SK-MEL-5 (cell line): ENCODE data around the gene PATJ. TPM values are rescaled to one million over a fixed set of nuclear protein-coding genes. Genes with fewer than 3 reads are reported as not detected.
"Not testable (repeated sequence)": the region's sequence is repeated elsewhere in the genome, so short reads cannot be mapped to it uniquely, and the experiment has no call there.

Experiments used
- DNase-seq: peaks from one replicate; pipeline ENCODE4 v3.0.0-alpha.2; 2016; ENCODE audit warnings: low read depth, low spot score
- in situ Hi-C: cut with HindIII; loops from 2 replicates; pipeline ENCODE4 v1.10.0; 2016; ENCODE audit warnings: low sequenced_read_pairs, high pct_unique_total_duplicates, low pct_unique_long_range_greater_than_20kb
- total RNA-seq: library from RNA; depleted of rRNA; stranded (reverse); fragments of >200 nt; shearing (Covaris generic); gene quantifications from 2 replicates; pipeline ENCODE4 v1.2.3, GENCODE V29; 2014

The PATJ gene
- total RNA-seq, 1 experiment from 2014 or later, result 6.3 TPM

DNA sequence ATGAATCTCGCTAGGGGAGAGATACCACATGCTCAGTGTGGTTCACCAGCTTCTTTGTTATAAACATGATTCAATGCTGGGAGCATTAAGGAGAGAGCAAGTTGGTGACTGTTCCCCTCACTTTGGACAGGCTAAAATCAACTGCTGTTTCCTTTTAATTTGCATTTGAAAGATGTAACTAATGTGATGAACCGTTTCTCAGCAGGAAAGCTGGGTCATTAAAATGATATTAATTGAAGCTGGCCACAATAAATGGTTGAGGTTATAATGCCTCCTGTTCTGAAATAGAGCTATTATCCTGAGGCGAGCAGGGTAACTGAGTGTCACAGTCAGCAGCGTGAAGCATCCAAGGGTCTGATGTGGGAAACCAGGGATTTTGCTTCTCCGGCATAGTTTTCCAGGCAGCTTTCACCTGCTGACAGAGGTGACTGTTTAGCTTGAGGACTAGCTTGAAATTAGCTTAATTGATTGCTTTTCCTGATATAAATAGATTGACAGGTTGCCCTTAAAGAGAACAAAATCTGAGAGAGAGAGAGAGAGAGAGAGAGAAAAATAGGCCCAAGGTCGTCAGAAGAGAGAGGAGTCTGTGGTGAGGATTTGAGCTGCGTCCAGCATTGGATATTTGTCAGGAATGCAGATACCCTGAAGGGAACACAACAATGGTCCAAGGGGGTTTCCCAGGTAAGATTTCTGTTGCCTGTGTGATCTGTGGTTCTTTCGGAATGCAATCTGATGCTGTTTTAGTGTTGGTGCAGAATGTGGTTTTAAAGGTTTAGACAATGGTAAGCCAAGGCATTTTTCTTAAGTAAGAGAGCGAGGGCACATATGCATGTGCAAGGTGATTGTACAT is 209.7 kb downstream of the PATJ start:
- in situ Hi-C loops, result no loop called here
- DNase-seq, result no peak

DNA sequence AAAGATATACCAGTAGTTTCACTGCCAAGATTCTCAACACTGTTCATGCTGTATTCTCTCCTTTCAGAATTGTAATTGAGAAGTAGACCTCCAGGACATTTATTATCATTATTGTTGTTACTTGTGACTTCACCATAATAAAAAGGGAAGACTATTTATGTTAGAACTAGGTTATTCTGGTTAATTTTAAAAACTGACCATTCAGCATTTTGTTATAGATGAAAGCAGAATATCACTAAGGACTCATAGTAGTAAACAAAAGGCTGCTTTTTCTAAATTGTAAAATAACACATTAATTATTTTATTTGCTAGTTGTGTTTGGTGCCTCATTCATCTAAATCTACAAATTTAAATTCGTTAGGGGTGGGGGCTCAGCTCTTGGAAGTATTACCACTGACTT is 210.4 kb downstream of the PATJ start:
- in situ Hi-C loops, result no loop called here

DNA sequence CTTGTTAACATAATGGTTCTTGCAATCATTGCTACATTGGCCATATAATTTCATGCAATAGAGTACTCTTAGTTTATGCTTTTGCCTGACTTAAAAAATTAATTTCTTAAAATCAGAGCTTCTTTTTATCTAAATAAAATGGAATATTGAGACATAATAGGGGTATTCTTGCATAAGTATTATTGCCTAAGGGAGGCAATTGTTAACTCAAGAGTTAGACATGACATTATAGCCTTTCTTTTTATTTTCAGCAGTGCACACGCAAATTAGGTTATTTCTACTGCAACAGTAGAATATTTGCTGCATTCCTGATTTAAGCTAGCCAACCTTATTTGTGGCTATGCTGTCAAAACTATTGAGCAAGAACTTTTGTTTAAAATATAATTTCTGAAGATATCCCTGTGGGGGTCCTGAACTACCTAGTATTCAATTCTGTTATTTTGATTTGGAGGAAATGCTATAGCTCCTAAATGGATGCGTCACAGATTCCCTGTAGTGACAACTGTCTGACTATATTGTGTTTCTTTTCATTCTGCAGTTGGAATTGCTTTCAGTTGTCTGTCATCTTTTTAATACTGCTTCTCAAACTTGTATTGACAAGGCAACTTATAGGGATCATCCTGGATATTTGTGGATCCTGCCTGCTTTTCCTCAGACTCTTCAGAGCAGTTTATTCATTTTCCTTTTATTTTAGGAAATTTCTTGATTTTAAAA is 211.0 kb downstream of the PATJ start:
- DNase-seq, result no peak
- in situ Hi-C loops, result no loop called here

More for the DNA sequence above, 210.4 kb downstream of the PATJ start:
- no peak for DNase-seq

DNA sequence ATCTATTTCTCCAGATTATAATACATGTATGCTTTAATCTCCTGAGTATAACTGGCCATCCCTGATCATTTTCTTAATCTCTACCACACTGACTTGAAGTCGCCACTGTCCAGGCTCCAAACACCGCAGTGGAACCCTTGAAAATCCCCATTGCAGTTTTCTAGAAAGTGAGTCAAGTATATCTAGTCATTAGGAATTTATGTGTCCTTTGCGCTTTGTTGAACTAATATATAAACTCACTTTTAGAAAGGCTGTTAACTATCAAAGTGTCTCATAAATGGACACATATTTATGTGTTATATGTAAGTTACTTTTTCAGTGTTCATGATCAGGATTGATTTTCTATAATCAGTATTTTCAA is 211.5 kb downstream of the PATJ start:
- in situ Hi-C loops, result no loop called here
- no peak for DNase-seq

DNA sequence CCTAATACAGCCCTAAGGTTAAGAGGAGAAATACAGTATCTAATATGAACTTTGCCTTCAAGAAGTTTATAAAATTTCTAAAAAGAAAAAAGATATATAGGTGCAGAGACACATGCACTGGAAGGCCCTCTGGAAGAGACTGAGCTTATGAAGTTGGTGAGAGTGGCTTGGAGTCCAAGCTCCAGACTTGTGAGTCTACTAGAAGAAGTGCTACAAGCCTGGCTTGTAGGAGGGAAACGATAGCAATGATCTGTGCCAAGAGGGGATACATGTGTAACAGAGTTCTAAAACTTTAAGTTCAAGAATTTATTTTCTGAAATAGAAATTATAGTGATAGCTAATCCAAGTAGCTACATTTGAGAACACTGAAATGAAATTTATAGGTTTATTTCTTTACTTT is 213.0 kb downstream of the PATJ start:
- in situ Hi-C loops, result no loop called here
- no peak for DNase-seq

DNA sequence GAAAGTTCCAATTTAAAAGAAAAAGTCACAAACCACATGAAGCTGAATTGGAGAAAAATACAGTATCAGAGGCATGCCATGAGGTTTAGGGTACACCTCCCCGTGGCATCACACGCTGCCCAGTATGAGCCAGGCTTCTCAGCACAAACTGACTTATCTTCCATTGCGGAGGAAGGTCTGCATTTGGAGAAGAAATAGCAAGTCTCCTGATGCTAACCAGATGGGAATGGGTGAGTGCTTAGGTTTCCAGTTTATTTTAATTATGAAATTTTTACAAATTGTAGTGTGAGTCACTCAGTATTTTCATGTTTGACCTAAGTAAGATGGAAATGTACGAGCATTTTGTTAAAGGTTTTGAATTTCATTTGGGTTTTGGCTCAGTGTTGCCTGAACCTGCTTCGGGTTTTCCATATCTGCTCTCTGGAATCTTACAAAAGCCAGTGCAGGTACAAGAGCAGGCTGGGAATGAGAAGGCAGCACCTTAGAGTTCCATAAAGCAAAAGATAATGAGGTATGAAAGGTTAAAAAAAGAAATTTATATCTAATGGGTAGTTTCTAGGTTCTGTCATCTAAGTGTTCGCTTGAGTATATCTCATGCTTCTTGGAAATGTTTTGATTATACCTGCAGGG is 213.9 kb downstream of the PATJ start:
- in situ Hi-C loops, result no loop called here
- no peak for DNase-seq

DNA sequence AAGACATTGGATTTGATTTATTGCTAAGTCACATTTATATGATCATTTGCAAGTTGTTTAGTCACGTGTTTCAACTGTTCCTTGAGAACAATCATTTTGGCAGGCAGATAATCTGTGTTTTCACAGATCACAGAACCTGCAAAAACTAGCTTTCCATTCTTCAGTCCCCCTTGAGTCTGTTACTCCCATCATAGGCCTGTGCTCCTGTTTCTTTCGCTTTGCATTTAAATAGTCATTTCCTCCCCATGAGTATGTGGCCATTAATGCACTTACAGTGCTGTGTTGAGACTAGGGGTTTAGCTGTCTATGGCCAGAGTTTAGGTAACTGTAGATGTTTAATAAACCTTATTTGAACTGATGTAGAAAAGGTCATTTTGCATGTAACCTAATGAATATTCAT is 214.5 kb downstream of the PATJ start:
- in situ Hi-C loops, result no loop called here
- DNase-seq, result no peak

DNA sequence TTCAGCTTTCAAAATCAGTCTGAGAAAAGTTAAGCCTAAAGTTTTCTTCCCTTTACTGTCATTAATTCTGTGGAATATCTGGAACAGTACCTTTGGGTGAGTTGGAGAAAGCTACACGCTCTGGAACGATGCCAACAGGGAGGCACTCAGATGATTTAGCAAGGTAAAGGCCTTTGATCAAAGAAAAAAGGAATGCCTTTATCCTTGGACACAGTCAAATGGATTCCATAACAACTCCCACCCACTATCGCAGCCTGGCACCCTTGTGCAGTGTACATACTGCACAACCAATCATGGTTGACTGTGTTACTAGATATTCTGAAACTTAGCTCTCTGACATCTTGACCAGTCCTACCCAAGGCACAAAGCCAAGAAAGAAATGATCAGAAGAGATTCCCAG is 218.7 kb downstream of the PATJ start:
- no peak for DNase-seq
- in situ Hi-C loops, result no loop called here

DNA sequence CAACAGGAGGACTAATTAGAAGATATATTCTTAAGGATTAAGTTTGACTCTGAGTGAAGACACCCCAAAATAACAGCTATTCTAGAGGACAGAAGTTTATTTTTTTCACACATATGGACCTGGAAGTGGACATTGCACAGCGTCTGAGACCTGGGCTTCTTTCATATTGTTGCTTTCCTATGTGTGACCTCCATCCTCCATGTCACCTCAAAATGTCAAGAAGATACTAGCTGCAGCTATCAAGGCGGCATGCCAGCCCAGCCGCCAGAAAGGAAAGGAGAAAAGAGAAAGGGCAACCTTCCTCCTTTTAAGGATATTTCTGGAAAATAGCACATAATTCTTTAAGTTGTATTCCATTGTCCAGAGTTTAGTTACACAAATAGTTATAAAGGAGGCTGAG is 220.4 kb downstream of the PATJ start:
- in situ Hi-C loops, result no loop called here
- DNase-seq, result no peak

DNA sequence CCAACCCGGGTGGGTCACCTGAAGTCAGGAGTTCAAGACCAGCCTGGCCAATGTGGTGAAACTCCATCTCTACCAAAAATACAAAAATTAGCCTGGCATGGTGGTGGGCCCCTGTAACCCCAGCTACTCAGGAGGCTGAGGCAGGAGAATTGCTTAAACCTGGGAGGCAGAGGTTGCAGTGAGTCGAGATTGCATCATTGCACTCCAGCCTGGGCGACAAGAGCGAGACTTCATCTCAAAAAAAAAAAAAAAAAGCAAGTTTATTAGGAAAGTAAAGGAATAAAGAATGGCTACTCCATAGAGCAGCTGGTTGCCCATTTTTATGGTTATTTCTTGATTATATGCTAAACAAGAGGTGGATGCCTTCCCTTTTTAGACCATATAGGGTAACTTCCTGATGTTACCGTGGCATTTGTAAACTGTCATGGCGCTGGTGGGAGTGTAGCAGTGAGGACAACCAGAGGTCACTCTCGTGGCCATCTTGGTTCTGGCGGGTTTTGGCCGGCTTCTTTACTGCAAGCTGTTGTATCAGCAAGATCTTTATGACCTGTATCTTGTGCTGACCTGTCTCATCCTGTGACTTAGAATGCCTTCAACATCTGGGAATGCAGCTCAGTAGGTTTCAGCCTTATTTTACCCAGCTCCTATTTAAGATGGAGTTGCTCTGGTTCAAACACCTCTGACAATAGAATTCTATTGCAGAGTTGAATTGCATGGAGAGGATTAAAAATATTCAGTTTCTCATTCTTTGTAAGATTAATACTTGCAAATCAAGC is 224.4 kb downstream of the PATJ start:
- in situ Hi-C loops, DNase-seq: not testable (repeated sequence)

DNA sequence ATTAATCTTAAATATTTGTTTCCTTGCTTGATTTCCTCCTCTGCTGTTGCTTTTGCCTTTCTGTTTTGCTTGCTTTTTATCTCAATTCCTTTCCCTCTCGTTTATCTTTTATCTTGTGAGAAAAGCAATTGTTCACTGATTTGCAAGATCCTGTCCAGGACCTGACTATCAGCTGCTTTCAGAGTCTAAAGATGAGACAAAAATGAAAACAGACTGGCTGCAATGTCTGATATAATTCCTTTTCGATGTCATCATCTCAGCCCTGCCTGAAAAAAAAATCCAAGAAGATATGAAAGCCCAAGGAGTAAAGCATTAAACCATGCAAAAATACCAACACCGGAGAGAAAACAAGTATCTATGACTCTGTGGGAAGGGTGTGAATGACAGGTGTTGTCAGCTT is 225.5 kb downstream of the PATJ start:
- no peak for DNase-seq
- in situ Hi-C loops, result no loop called here

DNA sequence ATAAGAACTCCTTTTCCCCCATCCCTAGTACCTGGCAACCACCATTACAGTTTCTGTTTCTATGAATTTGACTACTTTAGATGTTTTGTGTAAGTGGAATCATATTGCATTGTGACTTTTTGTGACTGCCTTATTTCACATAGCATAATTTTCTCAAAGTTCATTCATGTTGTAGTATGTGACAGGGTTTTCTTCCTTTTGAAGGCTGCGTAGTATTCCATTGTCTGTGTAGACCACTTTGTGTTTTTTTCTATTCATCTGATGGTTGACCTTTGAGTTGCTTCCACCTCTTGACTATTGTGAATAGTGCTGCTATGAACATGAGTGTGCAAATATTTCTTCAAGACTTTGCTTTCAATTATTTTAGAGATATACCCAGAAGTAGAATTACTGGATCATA is 226.6 kb downstream of the PATJ start:
- in situ Hi-C loops, result no loop called here
- DNase-seq, result no peak

DNA sequence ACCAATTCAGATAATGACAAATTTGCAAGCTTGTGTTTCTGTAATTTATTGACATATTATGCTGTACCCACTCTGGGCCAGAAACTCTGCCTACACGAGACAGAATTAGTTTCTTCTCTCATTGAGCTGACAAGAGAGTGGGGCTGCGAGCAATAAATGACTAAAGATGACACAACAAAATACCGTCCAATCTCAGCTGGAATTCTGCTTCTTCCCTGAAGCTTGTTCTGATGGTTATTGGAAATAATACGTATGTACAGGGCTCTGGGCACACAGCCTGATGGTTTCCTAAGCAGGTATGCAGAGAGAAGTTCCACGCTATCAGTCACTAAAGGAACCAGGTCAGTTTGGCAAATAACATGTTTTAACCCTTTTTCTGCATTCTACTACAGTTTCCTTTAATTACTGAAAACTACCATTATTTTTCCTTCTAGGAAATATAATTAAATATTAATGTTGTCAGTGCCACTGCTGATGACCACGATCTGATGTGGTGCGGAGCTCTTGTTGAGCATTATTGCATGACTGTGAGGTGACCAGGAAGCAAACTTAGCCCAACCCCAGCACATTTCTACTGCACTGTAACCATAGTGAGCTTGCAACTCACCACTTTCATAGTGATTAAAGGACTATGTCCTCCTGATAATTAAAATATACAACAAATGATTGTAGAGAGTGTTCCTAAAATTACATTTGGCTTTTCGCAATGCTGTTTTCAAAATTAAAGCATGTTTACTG is 231.0 kb downstream of the PATJ start:
- in situ Hi-C loops, result no loop called here

DNA sequence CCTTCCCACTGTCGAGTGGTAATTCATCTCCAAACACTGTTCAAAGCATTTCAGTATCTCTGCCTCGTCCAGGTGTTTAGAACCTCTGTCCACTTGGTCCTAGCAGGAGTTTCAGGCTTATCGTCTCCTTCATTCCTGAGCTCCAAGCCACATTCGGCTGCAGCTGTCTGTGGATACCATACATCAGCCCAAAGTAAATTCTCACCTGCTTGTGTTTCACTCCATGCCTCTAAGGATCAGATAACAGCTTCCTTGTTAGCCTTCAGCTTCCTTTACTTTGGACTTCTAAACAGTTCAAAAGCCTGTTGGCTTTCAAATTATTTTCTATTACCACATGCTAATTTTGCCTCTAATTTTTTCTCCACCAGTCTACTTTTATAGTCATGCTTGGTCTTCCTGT is 233.4 kb downstream of the PATJ start:
- in situ Hi-C loops, result no loop called here
- DNase-seq, result no peak

More for the DNA sequence above, 231.0 kb downstream of the PATJ start:
- no peak for DNase-seq

DNA sequence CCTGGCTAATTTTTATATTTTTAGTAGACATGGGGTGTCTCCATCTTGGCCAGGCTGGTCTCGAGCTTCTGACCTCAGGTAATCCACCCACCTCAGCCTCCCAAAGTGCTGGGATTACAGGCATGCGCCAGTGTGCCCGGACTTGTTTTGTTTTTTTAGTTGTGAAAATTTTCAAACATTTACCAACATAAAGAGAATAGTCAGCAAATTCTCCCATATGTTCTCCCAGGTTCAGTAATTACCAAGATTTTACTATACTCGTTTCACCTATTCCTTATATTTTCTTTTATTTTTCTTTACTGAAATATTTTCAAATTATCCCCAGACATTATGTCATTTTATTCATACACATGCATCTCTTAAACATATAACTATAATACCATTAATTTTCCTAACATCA is 234.3 kb downstream of the PATJ start:
- no peak for DNase-seq
- in situ Hi-C loops, result no loop called here

DNA sequence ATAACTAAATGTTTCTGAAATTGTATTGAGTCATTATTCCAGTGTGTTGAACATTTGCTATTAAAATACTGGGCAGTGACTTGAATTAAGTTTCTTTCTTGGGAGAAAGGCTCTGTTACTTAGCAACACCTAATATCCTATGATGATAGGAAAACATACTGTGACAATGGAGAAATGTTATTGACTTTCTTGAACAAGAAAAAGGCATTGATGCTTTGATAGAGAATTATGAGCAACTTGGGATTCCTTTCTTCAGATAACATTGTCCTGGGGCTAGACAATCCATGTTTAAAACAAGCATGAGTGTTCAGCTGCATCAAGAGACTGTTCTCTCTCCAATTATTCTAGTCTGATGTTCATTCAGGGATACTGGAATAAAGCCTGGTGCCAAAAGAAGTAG is 236.5 kb downstream of the PATJ start:
- DNase-seq, result peak; percentile 30
- in situ Hi-C loops, result no loop called here

DNA sequence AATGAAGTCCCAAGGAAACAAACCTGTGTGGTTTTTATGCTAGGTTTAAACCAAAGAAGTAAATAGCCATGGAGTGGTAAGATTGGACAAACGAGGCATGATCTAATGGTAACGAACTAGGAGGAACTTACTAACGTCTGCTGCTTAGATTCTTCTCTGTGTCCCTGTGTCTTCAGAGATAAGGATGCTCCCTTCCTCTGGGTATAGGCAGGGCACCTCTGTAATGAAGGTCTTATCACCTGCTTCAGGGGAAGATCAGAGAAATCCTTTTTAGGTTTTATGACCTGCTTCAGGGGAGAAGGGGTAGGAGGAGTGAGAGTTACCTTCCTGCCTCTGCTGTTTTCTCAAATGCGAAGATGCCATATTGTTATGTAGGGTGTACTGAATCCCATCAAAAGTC is 237.4 kb downstream of the PATJ start:
- in situ Hi-C loops, result no loop called here
- DNase-seq, result no peak
